GM12878 (cell line): ENCODE results near the gene MIPOL1.

ENCODE experiments used
- CHD2 ChIP-seq: IDR thresholded peaks from 2 replicates; pipeline ENCODE4 v1.6.1; 2011; ENCODE audit warnings: low read depth, low read length, improper control_type of control experiment, borderline replicate concordance
- EGR1 ChIP-seq, 2 experiments: IDR thresholded peaks; 1 replicate in 1 of 2; 2 replicates in 1 of 2; pipeline ENCODE4 v1.6.1; 2011 to 2012; ENCODE audit warnings: low read depth in 2 of 2, low read length in 2 of 2, borderline replicate concordance in 1 of 2, mild to moderate bottlenecking in 1 of 2, moderate library complexity in 1 of 2
- EP300 ChIP-seq, 2 experiments: fragments of 150-350 bp in 1 of 2; IDR thresholded peaks; 2 replicates each; pipeline ENCODE4 v1.6.1; 2011 to 2012; ENCODE audit warnings: low read depth in 2 of 2, low read length in 2 of 2, borderline replicate concordance in 1 of 2, improper control_type of control experiment in 1 of 2, inconsistent platforms in 1 of 2; ENCODE audit not compliant: control insufficient read depth in 1 of 2
- HDGF ChIP-seq: fragments of 450-650 bp; IDR thresholded peaks from 2 replicates; pipeline ENCODE4 v1.6.1; 2016; ENCODE audit warnings: antibody characterized with exemption
- MYC ChIP-seq: IDR thresholded peaks from 2 replicates; pipeline ENCODE4 v1.6.1; 2011; ENCODE audit warnings: mild to moderate bottlenecking, low read length, moderate library complexity, inconsistent platforms; ENCODE audit not compliant: insufficient read depth, insufficient replicate concordance, insufficient read length, severe bottlenecking
- POLR2A ChIP-seq: IDR thresholded peaks from 2 replicates; pipeline ENCODE4 v1.6.1; 2011; ENCODE audit warnings: low read depth, mild to moderate bottlenecking, low read length
- POLR2AphosphoS5 ChIP-seq: IDR thresholded peaks from 2 replicates; pipeline ENCODE4 v1.6.1; 2011; ENCODE audit warnings: mild to moderate bottlenecking, low read length, inconsistent platforms
- RAD21 ChIP-seq: IDR thresholded peaks from 2 replicates; pipeline ENCODE4 v1.6.1; 2011; ENCODE audit warnings: mild to moderate bottlenecking, low read depth, low read length, moderate library complexity; ENCODE audit not compliant: insufficient read depth
- SMARCA5 ChIP-seq: fragments of 450-650 bp; IDR thresholded peaks from 2 replicates; pipeline ENCODE4 v1.6.1; 2017; ENCODE audit warnings: mild to moderate bottlenecking
- TF ChIP-seq, protein P1 (sequence below): IDR thresholded peaks from 2 replicates; pipeline ENCODE4 v1.6.1; 2012; ENCODE audit warnings: low read depth, low read length, improper control_type of control experiment
- TF ChIP-seq, protein P2 (sequence below): IDR thresholded peaks from 2 replicates; pipeline ENCODE4 v1.6.1; 2012; ENCODE audit warnings: low read depth, low read length, improper control_type of control experiment
- TF ChIP-seq, protein P3 (sequence below): IDR thresholded peaks from 2 replicates; pipeline ENCODE4 v1.6.1; 2012; ENCODE audit warnings: mild to moderate bottlenecking, low read depth, low read length

DNA sequence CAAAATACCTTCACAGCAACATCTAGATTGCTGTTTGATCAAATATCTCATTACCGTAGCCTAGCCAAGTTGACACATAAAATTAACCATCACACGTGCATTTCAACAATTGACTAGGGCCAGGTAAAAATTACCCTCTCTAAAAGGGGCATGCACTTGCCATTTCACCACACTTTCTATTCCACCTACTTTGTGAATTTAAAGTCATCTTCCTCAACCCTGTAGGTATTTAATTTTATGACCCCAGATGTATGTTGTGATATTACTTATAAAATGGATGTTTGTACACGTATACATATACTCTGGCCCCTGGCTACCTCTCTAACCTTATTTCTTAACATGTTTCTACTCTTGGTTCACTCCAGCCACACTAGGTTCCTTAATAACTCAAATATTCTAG is 237.1 kb downstream of the MIPOL1 start:
- TF ChIP-seq, protein P1, sequence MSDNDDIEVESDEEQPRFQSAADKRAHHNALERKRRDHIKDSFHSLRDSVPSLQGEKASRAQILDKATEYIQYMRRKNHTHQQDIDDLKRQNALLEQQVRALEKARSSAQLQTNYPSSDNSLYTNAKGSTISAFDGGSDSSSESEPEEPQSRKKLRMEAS: no peak
- TF ChIP-seq SMARCA5 (no peak), EP300 (IDR thresholded peaks at IDR 0.05; ENCODE audit: borderline replicate concordance in 1 of 2, control insufficient read depth in 1 of 2, low read depth in 2 of 2, low read length in 2 of 2) (no peak), HDGF (no peak), MYC (no peak), POLR2AphosphoS5 (no peak), POLR2A (no peak), CHD2 (no peak), EGR1 (IDR thresholded peaks at IDR 0.05; ENCODE audit: borderline replicate concordance in 1 of 2, low read depth in 2 of 2, low read length in 2 of 2) (no peak), RAD21 (no peak)
- TF ChIP-seq, protein P2, sequence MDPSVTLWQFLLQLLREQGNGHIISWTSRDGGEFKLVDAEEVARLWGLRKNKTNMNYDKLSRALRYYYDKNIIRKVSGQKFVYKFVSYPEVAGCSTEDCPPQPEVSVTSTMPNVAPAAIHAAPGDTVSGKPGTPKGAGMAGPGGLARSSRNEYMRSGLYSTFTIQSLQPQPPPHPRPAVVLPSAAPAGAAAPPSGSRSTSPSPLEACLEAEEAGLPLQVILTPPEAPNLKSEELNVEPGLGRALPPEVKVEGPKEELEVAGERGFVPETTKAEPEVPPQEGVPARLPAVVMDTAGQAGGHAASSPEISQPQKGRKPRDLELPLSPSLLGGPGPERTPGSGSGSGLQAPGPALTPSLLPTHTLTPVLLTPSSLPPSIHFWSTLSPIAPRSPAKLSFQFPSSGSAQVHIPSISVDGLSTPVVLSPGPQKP: no peak
- TF ChIP-seq, protein P3, sequence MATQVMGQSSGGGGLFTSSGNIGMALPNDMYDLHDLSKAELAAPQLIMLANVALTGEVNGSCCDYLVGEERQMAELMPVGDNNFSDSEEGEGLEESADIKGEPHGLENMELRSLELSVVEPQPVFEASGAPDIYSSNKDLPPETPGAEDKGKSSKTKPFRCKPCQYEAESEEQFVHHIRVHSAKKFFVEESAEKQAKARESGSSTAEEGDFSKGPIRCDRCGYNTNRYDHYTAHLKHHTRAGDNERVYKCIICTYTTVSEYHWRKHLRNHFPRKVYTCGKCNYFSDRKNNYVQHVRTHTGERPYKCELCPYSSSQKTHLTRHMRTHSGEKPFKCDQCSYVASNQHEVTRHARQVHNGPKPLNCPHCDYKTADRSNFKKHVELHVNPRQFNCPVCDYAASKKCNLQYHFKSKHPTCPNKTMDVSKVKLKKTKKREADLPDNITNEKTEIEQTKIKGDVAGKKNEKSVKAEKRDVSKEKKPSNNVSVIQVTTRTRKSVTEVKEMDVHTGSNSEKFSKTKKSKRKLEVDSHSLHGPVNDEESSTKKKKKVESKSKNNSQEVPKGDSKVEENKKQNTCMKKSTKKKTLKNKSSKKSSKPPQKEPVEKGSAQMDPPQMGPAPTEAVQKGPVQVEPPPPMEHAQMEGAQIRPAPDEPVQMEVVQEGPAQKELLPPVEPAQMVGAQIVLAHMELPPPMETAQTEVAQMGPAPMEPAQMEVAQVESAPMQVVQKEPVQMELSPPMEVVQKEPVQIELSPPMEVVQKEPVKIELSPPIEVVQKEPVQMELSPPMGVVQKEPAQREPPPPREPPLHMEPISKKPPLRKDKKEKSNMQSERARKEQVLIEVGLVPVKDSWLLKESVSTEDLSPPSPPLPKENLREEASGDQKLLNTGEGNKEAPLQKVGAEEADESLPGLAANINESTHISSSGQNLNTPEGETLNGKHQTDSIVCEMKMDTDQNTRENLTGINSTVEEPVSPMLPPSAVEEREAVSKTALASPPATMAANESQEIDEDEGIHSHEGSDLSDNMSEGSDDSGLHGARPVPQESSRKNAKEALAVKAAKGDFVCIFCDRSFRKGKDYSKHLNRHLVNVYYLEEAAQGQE: no peak
